ENCODE measurements around the gene BCL11A. TPM values are rescaled to one million over a fixed set of nuclear protein-coding genes. Genes with fewer than 3 reads are reported as not detected.

BCL11A gene
- total RNA-seq, 1 experiment from 2014 or later = 91.4 TPM

DNA sequence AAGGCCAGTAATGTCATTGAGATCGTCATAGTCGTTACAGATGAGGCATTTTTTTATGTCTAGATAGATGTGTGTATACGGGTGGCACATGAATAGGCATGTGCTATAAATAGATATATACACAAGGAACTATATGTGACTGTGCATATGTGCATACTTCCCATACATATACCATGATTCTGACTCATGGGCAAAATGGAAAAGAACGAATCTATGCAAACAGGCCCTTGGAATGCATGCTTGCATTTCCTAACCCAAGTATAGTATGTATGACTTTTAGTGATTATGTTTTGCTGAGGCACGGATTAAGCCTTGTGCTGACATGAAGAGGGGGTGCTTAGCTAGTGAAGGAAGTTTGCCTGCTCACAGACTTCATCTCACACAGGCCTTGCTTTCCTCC lies 111.7 kb downstream of the BCL11A start:
- H3K56ac ChIP-seq (ENCODE audit: insufficient read length, low read depth, low read length) = no peak overlapping the region
- H2BK5ac ChIP-seq (ENCODE audit: insufficient read length, low read length) = no peak overlapping the region
- no peak overlapping the region for H3K4ac ChIP-seq (ENCODE audit: low read depth, low read length)
- Mint-ChIP-seq H3K4me3 (no peak overlapping the region), H3K36me3 (ENCODE audit: insufficient read depth in 1 of 3, low read depth in 3 of 3) (no peaks in the 10 kb centered on the region), H3K27ac (no peak overlapping the region), H3K27me3 (ENCODE audit: low read depth) (peaks cover 9% of the 10 kb centered on the region), H3K4me1 (peaks cover 32 to 54% of the 10 kb centered on the region in 2 experiments), H3K9me3 (no peaks in the 10 kb centered on the region; a peak in 1 of 5 replicates)
- H2AK5ac ChIP-seq (ENCODE audit: insufficient read length, low read length) = no peak overlapping the region
- no peak overlapping the region for H3K9ac ChIP-seq (ENCODE audit: extremely low read depth, insufficient read length, low read length)
- H2BK12ac ChIP-seq (ENCODE audit: insufficient read length, low read depth, low read length) = no peak overlapping the region
- no CpG with 5 or more reads among the region's 5 CpGs for WGBS (ENCODE audit: extremely low coverage, insufficient read length, low lambda C conversion rate)
- H3K79me2 ChIP-seq (ENCODE audit: insufficient read depth, low read length) = no peaks in the 10 kb centered on the region; the same call in 1 of the 2 replicates
- no peak overlapping the region for H3T11ph ChIP-seq (ENCODE audit: low read length)
- H3K27ac ChIP-seq (ENCODE audit: insufficient read length, low read depth, low read length) = no peak overlapping the region
- no peaks in the 10 kb centered on the region for H3K9me3 ChIP-seq (ENCODE audit: control insufficient read depth, low read depth, low read length)
- no peak overlapping the region for H3K14ac ChIP-seq (ENCODE audit: insufficient read depth, low read length)
- H3K4me2 ChIP-seq (ENCODE audit: insufficient read depth, insufficient read length, low read length) = no peak overlapping the region
- no peak for DNase-seq
- no peak overlapping the region for H4K5ac ChIP-seq (ENCODE audit: insufficient read length, low read depth, low read length)
- no peak overlapping the region for H2BK120ac ChIP-seq (ENCODE audit: low read depth, low read length, poor library complexity, severe bottlenecking)
- no peak overlapping the region for H2AFZ ChIP-seq (ENCODE audit: low read length)
- H3K27me3 ChIP-seq (ENCODE audit: insufficient read depth, low read length) = no peaks in the 10 kb centered on the region
- H3K18ac ChIP-seq (ENCODE audit: insufficient read length, low read depth, low read length) = no peak overlapping the region
- H4K91ac ChIP-seq (ENCODE audit: insufficient read length, low read depth, low read length) = no peak overlapping the region
- no peaks in the 10 kb centered on the region for H3K23me2 ChIP-seq (ENCODE audit: insufficient read length, low read depth, low read length, poor library complexity, severe bottlenecking)
- H2BK15ac ChIP-seq (ENCODE audit: low read depth, low read length) = no peak overlapping the region
- H2BK20ac ChIP-seq (ENCODE audit: low read depth, low read length, poor library complexity, severe bottlenecking) = no peak overlapping the region
- no peaks in the 10 kb centered on the region for H3K79me1 ChIP-seq (ENCODE audit: insufficient read depth, low read depth, low read length, poor library complexity, severe bottlenecking)
- H3K4me1 ChIP-seq (ENCODE audit: insufficient read depth, low read length) = peaks cover 3% of the 10 kb centered on the region; the same call in 1 of the 2 replicates
- no peak overlapping the region for H4K8ac ChIP-seq (replicated peaks; ENCODE audit: insufficient read length, low read depth, low read length)
- TF ChIP-seq CTCF (conservative IDR thresholded peaks at IDR 0.05) = no peak
- no peak overlapping the region for H3K23ac ChIP-seq (ENCODE audit: insufficient read length, low read depth, low read length)
- H4K20me1 ChIP-seq (ENCODE audit: control insufficient read depth, insufficient read depth, insufficient read length) = no peaks in the 10 kb centered on the region
